Keratinocyte (primary cell): Measurements from ENCODE around the gene SUGCT. TPM values are rescaled to one million over a fixed set of nuclear protein-coding genes. Genes with fewer than 3 reads are reported as not detected.

Experiments
- DNase-seq: peaks from one replicate; pipeline ENCODE4 v3.0.0-alpha.2; 2011; ENCODE audit warnings: low read depth, missing footprints, low spot score
- FAIRE-seq: peaks from 2 replicates; lab custom pipeline; 2011; peaks lifted over from hg19 to GRCh38; lab: Jason Lieb, UNC
- H2AFZ ChIP-seq: 2 replicates; pipeline ENCODE4 v1.6.0; 2012; ENCODE audit warnings: low read length, control low read depth, inconsistent platforms; ENCODE audit not compliant: control insufficient read depth
- H3K27ac ChIP-seq: 2 replicates; pipeline ENCODE4 v1.5.1; 2011; ENCODE audit warnings: low read length; ENCODE audit not compliant: control insufficient read depth, insufficient read depth
- H3K27me3 ChIP-seq: 3 replicates; pipeline ENCODE4 v1.6.0; 2011; ENCODE audit warnings: low read length; ENCODE audit not compliant: control insufficient read depth, insufficient read depth; ENCODE audit errors: extremely low read depth
- H3K36me3 ChIP-seq, 2 experiments: 2 replicates in 1 of 2; 3 replicates in 1 of 2; pipeline ENCODE4 v1.5.1; 2011; ENCODE audit warnings: low read length in 2 of 2, mild to moderate bottlenecking in 1 of 2; ENCODE audit not compliant: control insufficient read depth in 2 of 2, insufficient read depth in 2 of 2; ENCODE audit errors: extremely low read depth in 1 of 2
- H3K4me1 ChIP-seq: 3 replicates; pipeline ENCODE4 v1.5.1; 2011; ENCODE audit warnings: low read length; ENCODE audit not compliant: control insufficient read depth, insufficient read depth; ENCODE audit errors: extremely low read depth
- H3K4me2 ChIP-seq: 3 replicates; pipeline ENCODE4 v1.6.0; 2011; ENCODE audit warnings: low read depth, low read length; ENCODE audit not compliant: control insufficient read depth, insufficient read depth; ENCODE audit errors: extremely low read depth
- H3K4me3 ChIP-seq, 3 experiments: fragments of 200-600 bp in 1 of 3; sonication (generic) in 1 of 3; 2 replicates in 2 of 3; 3 replicates in 1 of 3; pipeline ENCODE4 v1.5.1; 2011 to 2016; ENCODE audit warnings: low read length in 3 of 3, mild to moderate bottlenecking in 3 of 3, control low read depth in 2 of 3, inconsistent platforms in 1 of 3, low read depth in 1 of 3, mixed read lengths in 1 of 3, mixed run types in 1 of 3, moderate library complexity in 1 of 3; ENCODE audit not compliant: control insufficient read depth in 2 of 3, insufficient read depth in 2 of 3; ENCODE audit errors: extremely low read depth in 1 of 3
- H3K79me2 ChIP-seq: 2 replicates; pipeline ENCODE4 v1.6.0; 2012; ENCODE audit warnings: low read length; ENCODE audit not compliant: control insufficient read depth, insufficient read depth
- H3K9ac ChIP-seq: 3 replicates; pipeline ENCODE4 v1.6.0; 2011; ENCODE audit warnings: low read length; ENCODE audit not compliant: control insufficient read depth, insufficient read depth; ENCODE audit errors: extremely low read depth
- H3K9me1 ChIP-seq: 3 replicates; pipeline ENCODE4 v1.6.0; 2011; ENCODE audit warnings: low read length; ENCODE audit not compliant: control insufficient read depth, insufficient read depth; ENCODE audit errors: extremely low read depth
- H3K9me3 ChIP-seq: 2 replicates; pipeline ENCODE4 v1.5.1; 2012; ENCODE audit warnings: low read depth, low read length; ENCODE audit not compliant: control insufficient read depth
- H4K20me1 ChIP-seq: 3 replicates; pipeline ENCODE4 v1.6.0; 2011; ENCODE audit warnings: low read length; ENCODE audit not compliant: control insufficient read depth, insufficient read depth; ENCODE audit errors: extremely low read depth
- CTCF ChIP-seq, 3 experiments: IDR thresholded peaks in 1 of 3; conservative IDR thresholded peaks in 1 of 3; optimal IDR thresholded peaks in 1 of 3; 2 replicates in 2 of 3; 3 replicates in 1 of 3; pipeline versions ENCODE3 to v1.5.1; 2011; ENCODE audit warnings: low read length in 3 of 3, mild to moderate bottlenecking in 3 of 3, moderate library complexity in 2 of 3, control low read depth in 1 of 3, inconsistent platforms in 1 of 3; ENCODE audit not compliant: insufficient read depth in 2 of 3; ENCODE audit errors: extremely low read depth in 1 of 3
- EZH2 ChIP-seq: IDR thresholded peaks from one replicate; pipeline ENCODE4 v1.6.1; 2012; ENCODE audit warnings: inconsistent platforms, mild to moderate bottlenecking, low read length, moderate library complexity
- dilution Hi-C: fragments of 300-500 bp; cut with MboI; formaldehyde crosslinking; loops from one replicate; pipeline ENCODE4 v1.7.0; 2020; ENCODE audit warnings: low sequenced_read_pairs; ENCODE audit not compliant: extremely low pct_ligation_motif_present
- polyA plus RNA-seq, 5 experiments: library from polyadenylated mRNA; depleted of rRNA in 3 of 5; stranded (reverse) in 3 of 5; stranded (forward) in 1 of 5; unstranded in 1 of 5; fragments of >200 nt; gene quantifications; 1 replicate in 1 of 5; 2 replicates in 3 of 5; 3 replicates in 1 of 5; pipeline versions ENCODE4 v1.2.1 to v1.2.3, GENCODE V29; 2011 to 2012; ENCODE audit warnings: missing spikeins in 2 of 5, low read depth in 1 of 5, low replicate concordance in 1 of 5

Gene SUGCT
- polyA plus RNA-seq, 1 donor (not counting 4 experiments of a cell fraction or from before 2014, with no cell fraction given) = 134 TPM

- H3K4me1 ChIP-seq = no peaks in the 10 kb centered on the region
- dilution Hi-C loops = no loop called here
- H3K27me3 ChIP-seq = no peaks in the 10 kb centered on the region
- FAIRE-seq (no peak), DNase-seq (no peak)
- H2AFZ ChIP-seq = no peak overlapping the region
- H3K79me2 ChIP-seq = no peaks in the 10 kb centered on the region
- no peak overlapping the region for H3K27ac ChIP-seq
- H3K9ac ChIP-seq = no peak overlapping the region
- no peak for TF ChIP-seq EZH2
- no peak for TF ChIP-seq CTCF (optimal IDR thresholded peaks at IDR 0.05 in 1 of 3, IDR thresholded peaks at IDR 0.05 in 1 of 3, conservative IDR thresholded peaks at IDR 0.05 in 1 of 3; ENCODE audit: extremely low read depth in 1 of 3, insufficient read depth in 2 of 3, low read length in 3 of 3)
- no peak overlapping the region for H3K4me2 ChIP-seq
- no peaks in the 10 kb centered on the region for H3K9me3 ChIP-seq
- peaks cover 4 to 6% of the 10 kb centered on the region in 2 experiments for H3K36me3 ChIP-seq
- H3K9me1 ChIP-seq = no peaks in the 10 kb centered on the region
- H4K20me1 ChIP-seq = no peaks in the 10 kb centered on the region
- H3K4me3 ChIP-seq = no peak overlapping the region
Observed at GRCh38 chr7:40098810-40099209, 36.0 kb upstream of the SUGCT start.

- H3K4me3 ChIP-seq = no peak overlapping the region
- FAIRE-seq (no peak), DNase-seq (no peak)
- dilution Hi-C loops = no loop called here
- H3K9ac ChIP-seq = no peak overlapping the region
- H3K36me3 ChIP-seq = no peaks in the 10 kb centered on the region
- no peaks in the 10 kb centered on the region for H3K9me3 ChIP-seq
- H3K79me2 ChIP-seq = no peaks in the 10 kb centered on the region
- no peaks in the 10 kb centered on the region for H3K27me3 ChIP-seq
- H3K27ac ChIP-seq = no peak overlapping the region
- TF ChIP-seq EZH2 = no peak
- no peak for TF ChIP-seq CTCF (optimal IDR thresholded peaks at IDR 0.05 in 1 of 3, IDR thresholded peaks at IDR 0.05 in 1 of 3, conservative IDR thresholded peaks at IDR 0.05 in 1 of 3; ENCODE audit: extremely low read depth in 1 of 3, insufficient read depth in 2 of 3, low read length in 3 of 3)
- H3K4me2 ChIP-seq = no peak overlapping the region
- H3K9me1 ChIP-seq = no peaks in the 10 kb centered on the region
- no peak overlapping the region for H2AFZ ChIP-seq
- no peaks in the 10 kb centered on the region for H3K4me1 ChIP-seq
- no peaks in the 10 kb centered on the region for H4K20me1 ChIP-seq
Observed at GRCh38 chr7:40099837-40100236, 35.0 kb upstream of the SUGCT start.
